GM21367 (cell line): ENCODE measurements around the gene IGFBP2.
"Not testable (repeated sequence)": the region's sequence is repeated elsewhere in the genome, so short reads cannot be mapped to it uniquely, and the experiment has no call there.

Source experiments
- ATAC-seq: cut with Tn5 transposase; IDR thresholded peaks from one replicate; pipeline ENCODE4 v1.9.1; 2021; ENCODE audit not compliant: unreplicated experiment

The IGFBP2 gene, protein sequence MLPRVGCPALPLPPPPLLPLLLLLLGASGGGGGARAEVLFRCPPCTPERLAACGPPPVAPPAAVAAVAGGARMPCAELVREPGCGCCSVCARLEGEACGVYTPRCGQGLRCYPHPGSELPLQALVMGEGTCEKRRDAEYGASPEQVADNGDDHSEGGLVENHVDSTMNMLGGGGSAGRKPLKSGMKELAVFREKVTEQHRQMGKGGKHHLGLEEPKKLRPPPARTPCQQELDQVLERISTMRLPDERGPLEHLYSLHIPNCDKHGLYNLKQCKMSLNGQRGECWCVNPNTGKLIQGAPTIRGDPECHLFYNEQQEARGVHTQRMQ

DNA sequence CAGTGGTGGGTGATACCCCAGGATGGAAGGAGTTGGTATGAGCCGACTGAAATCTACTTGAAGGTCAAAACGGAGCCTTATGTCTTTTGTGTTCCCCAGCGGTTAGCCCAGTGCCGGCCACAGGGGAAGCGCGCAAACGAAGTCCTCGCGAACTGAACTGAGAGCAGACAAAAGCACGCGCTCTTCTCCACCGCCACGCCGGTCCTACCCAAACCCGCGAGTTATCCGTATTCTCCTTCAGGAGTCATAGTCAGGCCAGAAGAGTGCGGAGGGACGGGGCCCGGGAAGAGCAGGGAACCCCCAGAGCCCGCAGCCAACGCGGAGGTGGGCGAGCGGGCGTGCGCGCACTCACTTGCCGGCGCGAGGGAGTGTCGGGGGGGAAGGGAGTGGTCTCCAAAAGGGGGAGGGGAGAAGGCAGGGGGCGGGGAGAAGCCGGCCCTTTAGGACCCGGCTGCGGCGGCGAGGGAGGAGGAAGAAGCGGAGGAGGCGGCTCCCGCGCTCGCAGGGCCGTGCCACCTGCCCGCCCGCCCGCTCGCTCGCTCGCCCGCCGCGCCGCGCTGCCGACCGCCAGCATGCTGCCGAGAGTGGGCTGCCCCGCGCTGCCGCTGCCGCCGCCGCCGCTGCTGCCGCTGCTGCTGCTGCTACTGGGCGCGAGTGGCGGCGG, at the start of gene IGFBP2:
IGFBP2 (plus strand) TSS at position 469 of the 664 bp plus-strand sequence; CDS start at position 573, 104 bp downstream.
- ATAC-seq: no peak

DNA sequence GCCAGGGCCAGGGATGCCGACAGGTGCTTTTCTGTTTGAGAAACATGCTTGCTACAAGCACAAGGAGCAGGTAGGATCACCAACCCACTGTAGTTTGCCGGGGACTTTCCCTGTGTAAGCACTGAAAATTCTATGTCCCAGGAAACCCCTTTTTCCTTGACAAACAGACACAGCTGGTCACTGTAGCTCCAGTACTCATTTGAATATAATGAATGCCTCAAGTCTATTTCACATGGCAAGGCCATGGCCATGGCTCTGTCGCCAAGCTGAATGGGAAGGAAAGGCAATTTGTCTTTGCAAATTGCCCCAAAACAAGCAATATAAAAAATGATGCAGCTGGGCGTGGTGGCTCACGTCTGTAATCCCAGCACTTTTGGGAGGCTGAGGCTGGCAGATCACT, 49.6 kb upstream of the IGFBP2 start:
- no peak for ATAC-seq

DNA sequence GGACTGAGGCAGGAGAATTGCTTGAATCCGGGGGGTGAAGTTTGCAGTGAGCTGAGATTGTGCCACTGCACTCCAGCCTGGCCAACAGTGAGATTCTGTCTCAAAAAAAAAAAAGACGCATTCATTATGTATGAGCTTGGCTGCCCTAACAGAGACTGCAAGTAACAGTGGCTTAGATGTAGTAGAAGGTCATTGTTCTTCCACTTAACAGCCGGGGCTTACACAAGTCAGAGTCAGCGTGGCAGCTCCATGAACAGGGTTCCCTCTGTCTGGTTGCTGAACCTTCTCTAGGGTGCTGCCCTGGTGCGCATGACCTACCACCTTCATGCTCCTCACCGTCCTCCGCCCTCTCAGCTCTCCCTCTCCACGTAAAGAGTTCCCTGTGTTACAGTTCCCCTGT, 49.1 kb upstream of the IGFBP2 start:
- no peak for ATAC-seq

DNA sequence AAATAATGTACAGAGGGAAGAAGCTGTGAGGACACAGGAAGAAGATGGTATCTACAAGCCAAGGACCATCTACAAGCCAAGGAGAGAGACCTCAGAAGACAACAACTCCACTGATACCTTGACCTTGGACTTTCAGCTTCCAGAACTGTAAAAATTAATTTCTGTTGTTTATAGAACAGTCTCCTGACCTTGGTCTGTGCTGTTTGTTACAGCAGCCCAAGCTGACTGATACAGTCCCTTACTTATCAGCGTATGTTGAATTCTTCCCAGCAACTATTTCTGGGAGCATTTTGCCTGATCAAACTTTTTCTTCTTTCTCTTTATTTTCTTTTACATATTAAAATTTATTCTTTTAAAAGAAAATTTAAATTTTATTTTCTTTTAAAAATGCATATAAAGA, 47.8 kb upstream of the IGFBP2 start:
- no peak for ATAC-seq

DNA sequence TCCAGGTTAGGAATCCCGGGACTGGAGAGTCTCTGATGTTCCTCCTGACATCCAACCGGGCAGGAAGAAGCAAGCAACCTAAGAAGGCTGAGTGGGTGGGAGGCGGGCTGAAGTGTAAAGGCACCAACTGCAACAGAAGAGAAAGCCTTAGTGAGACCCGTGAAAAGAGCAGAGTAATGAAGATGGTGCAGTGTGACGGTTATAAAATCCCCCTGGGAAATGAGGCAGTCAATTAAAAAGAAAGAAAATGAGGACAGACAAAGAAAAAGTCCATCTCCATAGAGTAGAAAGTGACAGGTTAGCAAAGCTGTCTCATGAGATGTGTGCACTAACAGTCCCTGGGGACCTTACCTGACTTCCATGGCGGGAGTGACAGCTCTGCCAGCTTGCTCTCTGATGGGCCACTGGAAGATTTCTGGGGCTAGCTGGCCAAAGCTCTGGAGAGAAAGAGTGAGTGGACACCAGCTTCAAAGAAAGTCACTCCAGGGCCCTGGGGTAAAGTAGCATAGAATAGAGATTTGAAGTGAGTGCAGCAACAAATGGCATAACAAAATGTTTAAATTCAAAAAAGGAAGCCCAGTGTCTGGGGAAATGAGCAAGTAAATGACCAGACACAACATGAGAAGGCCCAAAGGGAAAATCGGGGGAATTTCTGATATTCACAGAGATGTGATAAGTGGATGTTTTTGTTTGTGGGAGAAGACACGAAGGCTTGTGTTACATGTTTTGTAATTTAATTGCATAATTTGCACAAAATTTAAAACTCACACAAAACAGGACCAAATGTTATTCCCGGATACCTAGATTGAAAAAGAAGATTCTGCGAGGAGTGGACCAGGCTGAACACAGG, 44.1 kb upstream of the IGFBP2 start:
- ATAC-seq: no peak

DNA sequence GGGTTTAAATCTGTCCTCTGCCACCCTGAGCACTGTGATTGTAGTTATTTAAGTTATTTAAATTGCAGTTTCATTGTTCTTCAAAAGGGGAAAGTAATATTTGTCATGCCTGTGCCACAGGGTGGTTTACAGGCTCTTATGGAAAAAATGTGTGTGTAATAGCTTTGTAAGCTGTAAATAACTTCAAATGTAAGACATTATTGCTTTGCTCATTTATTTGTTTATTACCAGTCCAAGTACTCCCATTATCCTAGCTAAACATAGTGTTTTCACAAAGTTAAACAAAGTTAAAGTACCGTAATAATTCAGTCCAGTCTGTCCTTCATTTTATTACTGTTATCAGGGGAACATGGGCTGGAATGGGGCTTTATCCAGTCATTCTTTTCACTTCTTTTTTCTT, 43.4 kb upstream of the IGFBP2 start:
- no peak for ATAC-seq

DNA sequence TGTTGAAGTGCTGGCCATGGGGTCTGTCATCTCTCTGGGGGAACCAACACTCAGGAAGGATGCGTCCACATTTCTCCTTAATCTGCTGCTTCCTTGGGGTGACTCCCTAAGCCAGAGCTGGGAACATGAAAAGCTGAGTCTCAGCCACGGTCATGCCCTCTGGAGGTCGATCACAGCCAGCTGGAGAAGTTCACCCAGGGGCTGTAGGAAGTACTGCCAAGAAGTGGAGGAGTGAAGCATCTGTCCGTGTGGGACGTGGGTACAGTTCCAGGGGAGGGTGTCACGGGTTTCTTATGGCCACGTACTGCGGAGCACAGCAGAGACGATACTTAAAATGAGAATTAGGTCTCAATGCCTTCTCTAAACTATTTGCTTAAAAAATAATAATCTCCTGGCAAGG, 42.4 kb upstream of the IGFBP2 start:
- ATAC-seq: no peak

DNA sequence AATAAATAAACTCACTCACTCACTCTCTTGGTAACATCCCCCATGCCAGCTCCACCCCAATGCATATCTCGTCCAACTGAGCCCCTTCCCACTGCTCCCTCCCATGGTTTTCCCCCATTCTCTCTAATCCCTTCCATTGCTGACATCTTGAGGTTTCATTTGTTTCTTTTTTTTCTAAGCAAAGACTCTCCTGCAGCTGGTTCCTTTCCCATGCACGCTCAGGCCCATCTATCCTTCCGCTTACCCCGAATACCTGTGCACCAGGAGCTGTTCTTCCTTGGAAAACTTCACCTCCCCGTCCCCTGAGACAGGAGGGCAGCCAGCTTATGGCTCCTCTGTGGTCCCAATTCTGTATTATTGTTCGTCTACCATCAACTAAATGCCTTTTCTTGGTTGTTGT, 41.7 kb upstream of the IGFBP2 start:
- ATAC-seq: no peak

DNA sequence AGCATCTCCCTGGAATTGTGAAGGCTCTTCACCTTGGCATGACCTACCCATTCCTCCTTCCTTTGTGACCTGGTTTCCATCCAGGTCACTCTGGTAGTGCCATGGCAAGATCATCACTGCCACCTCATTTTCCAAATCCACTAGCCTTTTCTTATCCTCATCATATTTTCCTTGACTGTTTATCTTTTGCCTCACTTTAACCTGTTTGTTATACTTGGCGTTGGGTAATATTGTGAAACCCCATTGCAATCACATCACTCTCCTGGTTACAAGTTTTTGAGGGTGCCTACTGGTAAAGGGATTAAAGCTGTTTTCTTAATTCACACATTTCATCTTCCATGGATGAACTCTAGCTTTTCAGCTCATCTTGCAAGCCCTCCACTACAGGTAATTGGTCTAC, 39.1 kb upstream of the IGFBP2 start:
- ATAC-seq: no peak

DNA sequence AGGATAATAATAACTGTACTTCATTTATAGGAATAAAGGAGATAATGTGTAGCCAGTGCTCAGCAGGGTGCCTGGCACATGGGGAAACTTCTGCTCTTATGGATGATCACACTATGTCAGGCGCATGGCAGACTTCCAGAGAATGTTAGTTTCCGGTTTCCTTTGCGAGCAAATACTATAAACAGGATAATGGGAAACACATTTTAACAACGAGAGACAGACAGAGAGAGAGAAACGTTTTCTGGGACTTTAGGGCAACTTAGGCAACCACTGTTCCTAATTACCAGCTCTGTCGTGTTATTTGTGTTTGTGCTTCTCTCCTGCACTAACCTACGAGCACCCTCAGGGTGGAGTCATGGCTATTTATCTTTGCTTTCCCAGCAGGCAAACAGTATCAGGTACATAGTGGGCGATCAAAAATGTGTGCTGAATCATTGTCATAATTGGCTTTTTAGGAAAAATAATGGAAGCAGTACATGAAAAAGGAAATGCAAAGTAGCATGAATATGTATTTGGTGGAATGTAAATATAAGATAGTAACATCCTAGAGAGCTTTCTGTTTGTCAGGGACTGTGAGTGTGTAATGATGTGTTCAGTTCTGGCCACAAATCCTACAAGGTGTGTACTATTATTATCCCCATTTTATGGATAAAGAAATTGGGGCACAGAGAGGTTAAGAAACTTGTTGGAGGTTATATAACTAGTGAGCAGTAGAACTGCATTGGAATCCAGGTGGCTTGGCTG, 36.8 kb upstream of the IGFBP2 start:
- no peak for ATAC-seq

DNA sequence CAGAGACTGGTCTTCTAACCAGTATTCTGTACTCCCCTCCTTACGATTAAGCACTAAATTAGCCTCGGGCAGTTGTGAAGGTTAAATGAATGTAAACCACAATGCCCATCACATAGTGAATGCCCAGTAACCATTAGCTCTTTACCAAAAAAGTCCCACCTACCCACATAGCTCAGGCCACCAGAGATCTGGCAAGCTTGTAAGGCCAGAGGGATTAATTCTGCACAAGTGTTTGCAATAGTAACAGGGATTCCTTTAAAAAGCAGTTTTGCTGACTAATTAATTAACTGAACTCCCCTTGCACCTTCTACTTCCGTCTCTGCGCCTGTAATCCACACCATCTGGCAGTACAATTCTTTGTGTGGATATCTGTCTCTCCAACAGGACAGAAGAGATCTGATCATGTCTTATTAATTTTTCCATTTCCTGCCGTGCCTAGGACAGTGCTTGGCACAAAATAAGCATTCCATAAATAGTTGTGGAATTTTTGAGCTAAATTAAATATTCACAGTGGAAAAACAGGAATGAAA, 36.2 kb upstream of the IGFBP2 start:
- ATAC-seq: no peak

DNA sequence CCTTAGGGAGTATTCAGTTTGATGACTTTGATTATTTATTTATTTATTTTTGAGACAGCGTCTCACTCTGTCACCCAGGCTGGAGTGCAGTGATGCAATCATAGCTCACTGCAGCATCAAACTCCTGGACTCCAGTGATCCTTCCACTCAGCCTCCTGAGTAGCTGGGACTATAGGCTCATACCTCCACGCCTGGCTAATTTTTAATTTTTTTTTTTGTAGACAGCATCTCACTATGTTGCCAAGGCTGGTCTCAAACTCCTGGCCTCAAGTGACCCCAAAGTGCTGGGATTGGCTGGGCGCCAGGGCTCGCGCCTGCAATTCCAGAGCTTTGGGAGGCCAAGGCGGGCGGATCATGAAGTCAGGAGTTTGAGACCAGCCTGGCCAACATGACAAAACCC, 35.4 kb upstream of the IGFBP2 start:
- not testable (repeated sequence) for ATAC-seq

DNA sequence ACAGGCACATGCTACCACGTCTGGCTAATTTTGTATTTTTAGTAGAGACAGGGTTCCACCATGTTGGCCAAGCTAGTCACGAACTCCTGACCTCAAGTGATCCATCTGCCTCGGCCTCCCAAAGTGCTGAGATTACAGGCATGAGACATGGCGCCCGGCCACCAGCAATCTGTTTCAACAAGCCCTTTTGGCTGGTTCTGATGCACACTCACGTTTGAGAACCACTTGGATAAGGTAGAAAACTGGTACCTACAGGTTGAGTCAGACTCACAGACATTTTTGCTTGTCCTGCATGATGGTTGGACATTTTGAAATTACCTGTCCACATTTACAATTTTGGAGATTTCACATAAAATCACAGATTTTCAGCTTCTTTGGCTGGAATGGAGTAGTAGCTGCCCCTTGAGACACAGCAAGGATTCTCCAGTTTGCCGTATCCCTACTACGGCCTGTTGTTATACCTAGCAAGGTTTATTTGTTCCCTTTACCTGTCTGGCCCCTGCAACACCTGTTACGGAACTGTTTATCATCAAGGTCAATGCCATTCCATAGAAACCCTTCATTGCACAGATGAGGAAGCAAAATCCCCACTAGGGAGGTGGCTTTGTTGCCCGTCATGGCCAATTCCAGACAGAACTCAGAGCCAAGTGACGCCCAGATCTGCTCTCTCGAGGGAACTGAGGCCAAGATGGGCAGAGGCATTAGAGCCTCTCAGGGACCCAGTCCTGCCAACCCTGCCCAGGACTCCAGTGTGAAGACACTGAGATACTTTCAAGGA, 31.4 kb upstream of the IGFBP2 start:
- no peak for ATAC-seq

DNA sequence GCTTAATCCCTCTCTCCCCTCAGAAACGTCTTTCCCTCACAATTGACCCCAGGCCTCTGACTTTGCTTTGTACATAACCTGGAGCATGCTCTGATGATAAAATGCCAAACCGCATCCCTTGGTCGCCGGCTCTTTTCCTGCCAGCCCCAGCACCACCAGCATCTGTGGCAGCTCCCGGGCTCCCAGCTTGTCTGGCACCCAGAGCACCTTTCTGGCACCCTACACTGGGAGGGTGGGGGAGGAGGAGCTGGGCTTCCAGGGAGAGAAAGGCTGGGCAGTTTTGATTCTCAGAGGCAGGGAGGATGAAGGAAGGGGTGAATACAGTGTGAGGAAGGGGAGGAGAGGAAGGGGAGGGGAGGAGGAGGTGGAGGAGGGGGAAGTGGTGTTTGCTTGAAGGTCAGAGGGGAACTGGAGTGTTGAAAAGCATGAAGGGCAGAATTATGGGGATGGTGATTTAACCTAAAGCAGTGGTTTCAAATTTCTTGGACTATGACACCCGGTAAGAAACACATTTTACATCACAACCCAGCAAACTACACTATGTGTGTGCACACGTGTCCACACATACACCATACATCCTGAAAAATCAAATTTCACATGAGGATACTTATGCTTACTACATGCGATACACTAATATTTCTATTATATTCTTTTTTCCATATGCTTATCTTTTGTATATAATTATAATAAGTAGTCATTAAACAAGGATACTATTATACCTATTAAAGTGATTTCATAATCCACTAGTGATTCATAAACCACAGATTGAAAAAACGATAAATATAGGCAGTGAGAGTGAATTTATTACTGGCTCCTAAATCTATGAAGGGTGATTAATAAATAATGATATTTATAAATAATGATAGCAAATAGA, 30.0 kb upstream of the IGFBP2 start:
- no peak for ATAC-seq

DNA sequence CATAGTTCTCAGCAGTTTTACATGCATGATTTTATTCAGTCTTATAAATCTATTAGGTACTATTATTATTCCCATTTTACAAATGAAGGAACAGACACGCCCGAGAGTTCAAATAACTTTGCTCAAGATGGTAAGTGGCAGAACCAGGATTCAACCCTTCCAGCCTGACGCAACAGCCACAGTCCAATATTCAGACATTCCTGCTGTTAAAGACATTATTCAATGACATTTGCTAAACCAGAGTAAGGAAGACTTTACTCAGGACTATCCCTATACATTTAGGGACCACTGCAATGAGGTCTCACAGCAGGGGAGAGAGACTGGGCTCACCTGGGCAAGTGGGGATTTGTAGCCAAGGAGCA, 29.4 kb upstream of the IGFBP2 start:
- no peak for ATAC-seq

DNA sequence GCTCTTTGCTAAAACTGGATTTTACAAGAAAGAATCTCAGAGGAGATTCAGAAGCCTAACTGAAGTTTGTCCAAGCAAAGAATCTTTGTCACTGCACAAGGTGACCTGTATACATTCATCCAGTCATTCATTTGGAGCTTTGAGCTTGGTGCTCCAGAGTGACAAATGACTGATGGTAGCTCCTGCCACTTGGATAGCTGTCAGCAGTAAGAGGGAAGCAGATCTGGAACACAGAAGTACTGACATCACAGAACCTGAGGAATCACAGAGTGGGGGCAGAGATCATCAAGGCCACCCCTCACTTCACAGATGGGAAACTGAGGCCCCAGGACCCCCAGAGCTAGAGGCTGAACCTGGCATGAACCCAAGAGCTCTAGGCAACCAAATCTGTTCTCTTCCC, 28.8 kb upstream of the IGFBP2 start:
- ATAC-seq: no peak

DNA sequence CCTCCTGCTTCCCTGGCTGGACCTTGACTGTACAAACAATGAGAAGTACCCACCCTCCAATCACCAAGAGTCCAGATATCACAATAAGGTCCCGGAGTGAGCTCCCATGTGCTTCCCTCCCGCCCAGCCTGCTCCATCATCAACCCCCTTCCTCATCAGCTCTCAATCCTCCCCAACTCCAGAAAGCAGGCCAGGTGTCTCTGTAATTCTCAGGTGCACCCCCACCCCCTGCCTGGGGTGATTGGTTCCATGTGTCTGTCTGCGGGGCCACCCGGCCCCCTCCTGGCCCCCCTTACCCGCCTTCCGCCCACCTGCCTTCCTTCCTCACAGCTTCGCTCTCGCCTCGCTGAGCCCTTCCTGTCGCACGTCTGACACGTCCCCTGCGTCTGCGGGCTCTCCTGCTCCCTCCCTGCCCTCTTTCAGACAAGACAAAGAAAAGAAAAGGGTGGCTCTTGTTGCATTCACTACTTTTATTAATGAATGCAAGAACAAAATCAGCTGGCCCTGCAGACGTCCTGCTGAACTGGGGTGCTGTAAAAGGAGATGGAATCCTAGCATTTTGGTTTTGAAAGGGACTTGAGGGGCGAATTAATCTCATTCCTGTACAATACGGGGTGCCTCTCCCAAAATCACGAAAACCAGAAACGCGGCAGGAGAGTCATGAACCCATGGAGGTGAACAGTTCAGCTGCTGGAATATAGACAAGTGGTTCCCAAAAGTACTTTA, 26.5 kb upstream of the IGFBP2 start:
- ATAC-seq: peak; percentile 90

DNA sequence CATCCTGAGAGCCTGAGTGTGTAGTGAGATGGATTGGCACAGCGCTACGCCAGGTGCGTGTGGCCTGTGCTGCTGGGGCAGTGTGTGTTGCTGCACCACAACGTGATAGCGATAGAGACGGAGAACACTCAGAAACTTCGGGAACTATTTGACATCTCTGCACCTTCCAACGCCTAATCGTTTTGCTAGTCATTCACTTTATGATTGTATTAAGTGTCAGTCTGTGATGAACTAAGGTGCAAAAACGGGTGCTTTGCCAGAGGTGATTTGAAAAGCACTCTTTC, 26.0 kb upstream of the IGFBP2 start:
- ATAC-seq: no peak

DNA sequence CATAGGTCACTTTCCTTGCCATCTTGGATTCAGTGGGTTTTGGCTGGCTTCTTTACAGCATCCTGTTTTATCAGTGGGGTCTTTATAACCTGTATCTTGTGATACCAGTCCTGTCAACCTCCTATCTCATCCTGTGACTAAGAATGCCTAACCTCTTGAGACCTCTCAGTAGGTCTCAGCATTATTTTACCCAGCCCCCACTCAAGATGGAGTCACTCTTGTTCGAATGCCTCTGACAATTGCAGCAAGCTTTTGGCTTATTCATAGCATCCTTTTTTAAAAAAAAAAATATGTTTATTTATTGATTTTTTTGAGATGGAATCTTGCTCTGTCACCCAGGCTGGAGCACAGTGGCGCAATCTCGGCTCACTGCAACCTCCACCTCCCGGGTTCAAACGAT, 24.7 kb upstream of the IGFBP2 start:
- no peak for ATAC-seq
